ENCODE measurements around the gene OTULIN. TPM values are rescaled to one million over a fixed set of nuclear protein-coding genes. Genes with fewer than 3 reads are reported as not detected.

Gene OTULIN
- total and polyA plus RNA-seq, 2 of the 13 experiments (the other 11 are each of a cell fraction or from before 2014, with no cell fraction given) = 7.0 to 34.8 TPM

DNA sequence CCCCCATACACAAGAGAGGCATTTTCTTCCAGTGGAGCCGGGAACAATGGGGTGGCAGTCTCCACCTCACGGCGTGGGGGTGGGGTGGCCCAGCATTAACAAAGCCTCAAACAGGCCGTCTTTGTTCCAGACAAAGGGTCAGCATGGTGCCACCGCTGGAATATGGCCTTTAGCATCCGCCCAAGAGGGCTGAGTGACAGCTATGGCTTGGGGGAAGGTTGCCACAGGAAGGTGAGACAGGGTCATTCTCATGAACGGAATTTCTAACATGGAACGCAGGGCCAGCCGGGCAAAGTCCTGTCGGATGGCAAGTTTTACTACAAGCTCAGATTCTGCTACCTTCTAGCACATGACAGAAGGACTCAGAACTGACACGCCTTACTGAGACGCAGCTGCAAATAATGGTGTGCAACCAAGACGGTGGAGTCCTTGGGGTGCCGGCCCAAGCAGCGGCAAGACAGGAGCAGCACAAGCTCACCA lies 64.0 kb downstream of the OTULIN start (continued):
- TF ChIP-seq ETV6 (CRISPR knock-in tag; conservative IDR thresholded peaks at IDR 0.05) = no peak
- no peak for TF ChIP-seq ZNF180 (CRISPR knock-in tag; IDR thresholded peaks at IDR 0.05; ENCODE audit: borderline replicate concordance, low read depth)
- TF ChIP-seq RCOR2 (CRISPR knock-in tag; IDR thresholded peaks at IDR 0.05) = peak; percentile 71; the same call in 1 of the 2 replicates
- 0 out of 2 replicates have a peak, but pooled peaks have one; percentile 63 for TF ChIP-seq SALL2 (CRISPR knock-in tag; IDR thresholded peaks at IDR 0.05)
- TF ChIP-seq PLRG1 (conservative IDR thresholded peaks at IDR 0.05) = no peak
- TF ChIP-seq ZFX (CRISPR knock-in tag; IDR thresholded peaks at IDR 0.05; ENCODE audit: low read depth) = peak; percentile 70
- peak; percentile 82; the same call in 1 of the 2 replicates for TF ChIP-seq HMG20B (CRISPR knock-in tag; conservative IDR thresholded peaks at IDR 0.05)
- TF ChIP-seq, protein P1, sequence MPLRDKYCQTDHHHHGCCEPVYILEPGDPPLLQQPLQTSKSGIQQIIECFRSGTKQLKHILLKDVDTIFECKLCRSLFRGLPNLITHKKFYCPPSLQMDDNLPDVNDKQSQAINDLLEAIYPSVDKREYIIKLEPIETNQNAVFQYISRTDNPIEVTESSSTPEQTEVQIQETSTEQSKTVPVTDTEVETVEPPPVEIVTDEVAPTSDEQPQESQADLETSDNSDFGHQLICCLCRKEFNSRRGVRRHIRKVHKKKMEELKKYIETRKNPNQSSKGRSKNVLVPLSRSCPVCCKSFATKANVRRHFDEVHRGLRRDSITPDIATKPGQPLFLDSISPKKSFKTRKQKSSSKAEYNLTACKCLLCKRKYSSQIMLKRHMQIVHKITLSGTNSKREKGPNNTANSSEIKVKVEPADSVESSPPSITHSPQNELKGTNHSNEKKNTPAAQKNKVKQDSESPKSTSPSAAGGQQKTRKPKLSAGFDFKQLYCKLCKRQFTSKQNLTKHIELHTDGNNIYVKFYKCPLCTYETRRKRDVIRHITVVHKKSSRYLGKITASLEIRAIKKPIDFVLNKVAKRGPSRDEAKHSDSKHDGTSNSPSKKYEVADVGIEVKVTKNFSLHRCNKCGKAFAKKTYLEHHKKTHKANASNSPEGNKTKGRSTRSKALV (CRISPR knock-in tag; IDR thresholded peaks at IDR 0.05) = peak; percentile 58; the same call in 1 of the 2 replicates
- TF ChIP-seq NFRKB (IDR thresholded peaks at IDR 0.05) = no peak
- no peak for TF ChIP-seq GABPA (IDR thresholded peaks at IDR 0.05; ENCODE audit: low read depth, low read length)
- peak; percentile 24; the same call in 1 of the 2 replicates for TF ChIP-seq GABPA (CRISPR knock-in tag; IDR thresholded peaks at IDR 0.05; ENCODE audit: low read depth)
- TF ChIP-seq KDM6A (CRISPR knock-in tag; IDR thresholded peaks at IDR 0.05; ENCODE audit: low read depth) = peak; percentile 84
- TF ChIP-seq HOXA5 (CRISPR knock-in tag; IDR thresholded peaks at IDR 0.05) = 0 out of 2 replicates have a peak, but pooled peaks have one; percentile 35
- TF ChIP-seq, protein P2, sequence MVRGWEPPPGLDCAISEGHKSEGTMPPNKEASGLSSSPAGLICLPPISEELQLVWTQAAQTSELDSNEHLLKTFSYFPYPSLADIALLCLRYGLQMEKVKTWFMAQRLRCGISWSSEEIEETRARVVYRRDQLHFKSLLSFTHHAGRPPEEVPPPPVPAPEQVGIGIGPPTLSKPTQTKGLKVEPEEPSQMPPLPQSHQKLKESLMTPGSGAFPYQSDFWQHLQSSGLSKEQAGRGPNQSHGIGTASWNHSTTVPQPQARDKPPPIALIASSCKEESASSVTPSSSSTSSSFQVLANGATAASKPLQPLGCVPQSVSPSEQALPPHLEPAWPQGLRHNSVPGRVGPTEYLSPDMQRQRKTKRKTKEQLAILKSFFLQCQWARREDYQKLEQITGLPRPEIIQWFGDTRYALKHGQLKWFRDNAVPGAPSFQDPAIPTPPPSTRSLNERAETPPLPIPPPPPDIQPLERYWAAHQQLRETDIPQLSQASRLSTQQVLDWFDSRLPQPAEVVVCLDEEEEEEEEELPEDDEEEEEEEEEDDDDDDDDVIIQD (CRISPR knock-in tag; IDR thresholded peaks at IDR 0.05; ENCODE audit: low read depth) = peak; percentile 79
- TF ChIP-seq, protein P3, sequence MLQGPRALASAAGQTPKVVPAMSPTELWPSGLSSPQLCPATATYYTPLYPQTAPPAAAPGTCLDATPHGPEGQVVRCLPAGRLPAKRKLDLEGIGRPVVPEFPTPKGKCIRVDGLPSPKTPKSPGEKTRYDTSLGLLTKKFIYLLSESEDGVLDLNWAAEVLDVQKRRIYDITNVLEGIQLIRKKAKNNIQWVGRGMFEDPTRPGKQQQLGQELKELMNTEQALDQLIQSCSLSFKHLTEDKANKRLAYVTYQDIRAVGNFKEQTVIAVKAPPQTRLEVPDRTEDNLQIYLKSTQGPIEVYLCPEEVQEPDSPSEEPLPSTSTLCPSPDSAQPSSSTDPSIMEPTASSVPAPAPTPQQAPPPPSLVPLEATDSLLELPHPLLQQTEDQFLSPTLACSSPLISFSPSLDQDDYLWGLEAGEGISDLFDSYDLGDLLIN (CRISPR knock-in tag; IDR thresholded peaks at IDR 0.05; ENCODE audit: borderline replicate concordance) = no peak
- TF ChIP-seq, protein P4, sequence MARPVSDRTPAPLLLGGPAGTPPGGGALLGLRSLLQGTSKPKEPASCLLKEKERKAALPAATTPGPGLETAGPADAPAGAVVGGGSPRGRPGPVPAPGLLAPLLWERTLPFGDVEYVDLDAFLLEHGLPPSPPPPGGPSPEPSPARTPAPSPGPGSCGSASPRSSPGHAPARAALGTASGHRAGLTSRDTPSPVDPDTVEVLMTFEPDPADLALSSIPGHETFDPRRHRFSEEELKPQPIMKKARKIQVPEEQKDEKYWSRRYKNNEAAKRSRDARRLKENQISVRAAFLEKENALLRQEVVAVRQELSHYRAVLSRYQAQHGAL (CRISPR knock-in tag; IDR thresholded peaks at IDR 0.05; ENCODE audit: not compliant biosample characterization) = no peak
- TF ChIP-seq BRCA1 (CRISPR knock-in tag; IDR thresholded peaks at IDR 0.05) = no peak
- TF ChIP-seq, protein P5, sequence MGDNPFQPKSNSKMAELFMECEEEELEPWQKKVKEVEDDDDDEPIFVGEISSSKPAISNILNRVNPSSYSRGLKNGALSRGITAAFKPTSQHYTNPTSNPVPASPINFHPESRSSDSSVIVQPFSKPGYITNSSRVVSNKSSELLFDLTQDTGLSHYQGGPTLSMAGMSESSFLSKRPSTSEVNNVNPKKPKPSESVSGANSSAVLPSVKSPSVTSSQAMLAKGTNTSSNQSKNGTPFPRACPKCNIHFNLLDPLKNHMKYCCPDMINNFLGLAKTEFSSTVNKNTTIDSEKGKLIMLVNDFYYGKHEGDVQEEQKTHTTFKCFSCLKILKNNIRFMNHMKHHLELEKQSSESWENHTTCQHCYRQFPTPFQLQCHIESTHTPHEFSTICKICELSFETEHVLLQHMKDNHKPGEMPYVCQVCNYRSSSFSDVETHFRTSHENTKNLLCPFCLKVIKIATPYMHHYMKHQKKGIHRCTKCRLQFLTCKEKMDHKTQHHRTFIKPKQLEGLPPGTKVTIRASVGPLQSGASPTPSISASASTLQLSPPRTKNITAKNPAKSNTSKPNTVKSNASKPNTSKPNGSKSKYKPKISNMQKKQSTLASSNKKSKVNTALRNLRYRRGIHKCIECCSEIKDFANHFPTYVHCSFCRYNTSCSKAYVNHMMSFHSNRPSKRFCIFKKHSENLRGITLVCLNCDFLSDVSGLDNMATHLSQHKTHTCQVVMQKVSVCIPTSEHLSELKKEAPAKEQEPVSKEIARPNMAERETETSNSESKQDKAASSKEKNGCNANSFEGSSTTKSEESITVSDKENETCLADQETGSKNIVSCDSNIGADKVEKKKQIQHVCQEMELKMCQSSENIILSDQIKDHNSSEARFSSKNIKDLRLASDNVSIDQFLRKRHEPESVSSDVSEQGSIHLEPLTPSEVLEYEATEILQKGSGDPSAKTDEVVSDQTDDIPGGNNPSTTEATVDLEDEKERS (CRISPR knock-in tag; IDR thresholded peaks at IDR 0.05) = peak; percentile 78; the same call in 1 of the 2 replicates
- no peak for TF ChIP-seq MED8 (CRISPR knock-in tag; IDR thresholded peaks at IDR 0.05; ENCODE audit: insufficient replicate concordance)
- TF ChIP-seq ZNF547 (CRISPR knock-in tag; IDR thresholded peaks at IDR 0.05) = no peak
- TF ChIP-seq ZNF724P (CRISPR knock-in tag; IDR thresholded peaks at IDR 0.05; ENCODE audit: borderline replicate concordance) = no peak
- peak; percentile 82 for TF ChIP-seq GFI1 (CRISPR knock-in tag; IDR thresholded peaks at IDR 0.05; ENCODE audit: borderline replicate concordance)
- peak; percentile 83 for TF ChIP-seq PHF21A (CRISPR knock-in tag; IDR thresholded peaks at IDR 0.05)

Measured in HepG2 (cell line).